GM19438 (cell line): ENCODE results near the gene FBXO22.
"Not testable (repeated sequence)": the region's sequence is repeated elsewhere in the genome, so short reads cannot be mapped to it uniquely, and the experiment has no call there.

ENCODE experiments used
- ATAC-seq: cut with Tn5 transposase; IDR thresholded peaks from one replicate; pipeline ENCODE4 v1.9.1; 2021; ENCODE audit warnings: low read depth; ENCODE audit not compliant: unreplicated experiment

The FBXO22 gene

GRCh38 chr15:75903331-75904239 lies at the start of gene FBXO22:
Gene FBXO22 (plus strand): TSS chr15:75903878. CDS start chr15:75903964, 86 bp downstream.
- peak; percentile 96 for ATAC-seq

GRCh38 chr15:75857886-75858285 lies 45.8 kb upstream of the FBXO22 start:
- no peak for ATAC-seq

- ATAC-seq: no peak
These were observed 41.8 kb upstream of the FBXO22 start for GRCh38 chr15:75861750-75862402.

- ATAC-seq: no peak
These were observed 40.9 kb upstream of the FBXO22 start for GRCh38 chr15:75862796-75863195.

DNA sequence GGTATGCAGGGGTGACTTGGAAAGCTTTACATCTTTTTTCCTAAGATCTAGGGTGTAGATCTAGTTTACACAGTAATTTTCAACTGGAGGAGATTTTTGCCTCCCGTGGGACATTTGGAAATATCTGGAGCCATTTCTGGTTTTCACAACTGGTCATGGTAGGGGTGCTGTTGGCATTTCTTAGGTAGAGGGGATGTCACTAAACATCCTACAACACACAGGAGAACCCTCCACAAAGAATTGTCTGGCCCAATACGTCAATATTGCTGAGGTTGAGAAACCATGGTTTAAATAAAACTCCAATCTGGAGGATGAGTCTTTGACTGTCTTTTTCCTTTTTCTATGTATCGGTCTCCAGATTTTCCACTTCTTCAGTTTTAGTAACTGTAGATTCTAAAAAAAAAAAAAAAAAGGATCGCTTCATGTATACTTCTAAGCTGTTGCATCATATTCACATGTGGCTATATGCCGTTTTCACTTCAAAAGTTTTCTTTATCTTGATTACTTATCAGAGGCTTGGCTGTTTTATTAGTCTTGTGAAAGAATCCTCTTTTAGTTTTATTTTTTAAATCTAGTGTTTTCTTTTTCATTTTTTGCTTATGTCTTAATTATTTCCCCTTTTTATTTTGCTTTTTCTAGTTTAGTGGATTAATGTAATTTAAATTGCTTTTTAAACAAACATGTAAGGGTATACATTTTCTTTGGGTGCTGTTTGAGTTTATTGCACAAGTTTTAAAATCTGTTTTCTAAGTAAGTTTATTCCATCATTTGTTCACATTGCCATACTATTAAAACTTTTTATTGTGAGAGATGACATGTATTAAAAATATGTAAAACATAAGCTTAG lies 39.2 kb upstream of the FBXO22 start:
- no peak for ATAC-seq

DNA sequence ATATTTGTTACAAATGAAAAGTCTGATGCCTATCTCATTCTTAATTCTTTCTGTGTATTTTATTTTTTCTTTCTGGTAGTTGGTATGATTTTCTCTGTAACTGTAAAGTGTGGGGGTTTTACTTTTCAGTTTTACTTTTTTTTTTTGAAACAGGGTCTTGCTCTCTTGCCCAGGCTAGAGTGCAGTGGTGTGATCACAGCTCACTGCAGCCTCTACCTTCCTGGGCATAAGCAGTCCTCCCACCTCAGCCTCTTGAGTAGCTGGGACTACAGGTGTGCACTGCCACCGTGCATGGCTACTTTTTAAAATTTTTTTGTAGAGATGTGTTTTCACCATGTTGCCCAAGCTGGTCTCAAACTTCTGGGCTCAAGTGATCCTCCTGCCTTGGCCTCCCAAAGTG lies 37.6 kb upstream of the FBXO22 start:
- ATAC-seq: not testable (repeated sequence)

- no peak for ATAC-seq
These were observed 36.8 kb upstream of the FBXO22 start for GRCh38 chr15:75866916-75867315.

GRCh38 chr15:75867449-75867848 lies 36.2 kb upstream of the FBXO22 start:
- no peak for ATAC-seq

DNA sequence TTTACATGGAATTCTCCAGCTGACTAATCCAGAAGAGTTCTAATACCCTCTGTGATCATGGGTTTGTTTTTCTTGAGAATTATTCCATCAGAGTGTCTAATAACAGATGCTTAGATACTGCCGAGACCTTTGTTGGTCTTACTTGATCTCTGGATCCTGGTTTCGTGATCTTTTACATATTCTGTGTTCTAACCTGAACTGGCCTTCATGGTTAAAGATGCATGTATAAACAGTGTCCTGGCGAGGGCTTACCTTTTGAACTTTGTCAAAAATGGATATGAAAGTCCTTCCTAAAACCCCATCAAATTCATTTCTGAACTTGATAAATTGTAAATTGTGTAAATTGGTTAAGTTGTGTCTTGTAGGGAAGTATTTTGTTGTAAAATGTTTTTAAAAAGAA lies 35.7 kb upstream of the FBXO22 start:
- no peak for ATAC-seq

- no peak for ATAC-seq
These were observed 34.2 kb upstream of the FBXO22 start for GRCh38 chr15:75869446-75869845.

DNA sequence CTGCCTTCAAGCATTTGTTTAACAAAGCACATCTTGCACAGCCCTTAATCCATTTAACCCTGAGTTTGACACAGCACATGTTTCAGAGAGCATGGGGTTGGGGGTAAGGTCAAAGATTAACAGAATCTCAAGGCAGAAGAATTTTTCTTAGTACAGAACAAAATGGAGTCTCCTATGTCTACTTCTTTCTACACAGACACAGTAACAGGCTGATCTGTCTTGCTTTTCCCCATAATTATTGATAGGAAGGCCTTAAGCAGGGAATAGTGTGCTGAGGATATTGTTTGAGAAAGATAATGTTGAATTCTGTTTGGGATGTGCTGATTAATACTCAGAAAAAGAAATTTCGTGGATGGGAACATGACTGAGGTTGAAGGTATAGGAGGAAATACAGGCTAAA lies 32.1 kb upstream of the FBXO22 start:
- ATAC-seq: not testable (repeated sequence)

DNA sequence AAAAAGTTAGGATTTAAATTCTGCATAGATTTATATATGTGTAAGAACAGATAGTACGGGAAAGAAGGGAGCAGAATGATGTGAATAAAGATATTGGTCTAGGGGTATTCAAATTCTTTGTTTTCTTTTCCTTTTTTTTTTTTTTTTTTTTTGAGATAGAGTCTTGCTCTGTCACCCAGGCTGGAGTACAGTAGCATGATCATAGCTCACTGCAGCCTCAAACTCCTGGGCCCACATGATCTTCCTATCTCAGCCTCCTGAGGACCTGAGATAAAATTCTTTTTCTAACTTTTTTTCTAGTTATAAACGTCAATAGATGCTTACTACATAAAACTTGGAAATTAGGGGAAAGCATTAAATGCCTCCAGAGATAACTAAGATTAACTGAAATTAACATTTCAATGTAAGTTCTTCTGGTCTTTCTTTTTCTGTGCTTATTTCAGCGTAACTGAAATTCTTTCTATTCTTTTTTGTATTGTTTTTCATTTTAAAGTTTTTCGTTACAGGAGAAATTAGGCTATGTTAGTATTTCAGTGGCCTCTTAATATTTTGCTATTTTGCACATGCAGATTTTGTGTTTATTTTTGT lies 31.2 kb upstream of the FBXO22 start:
- no peak for ATAC-seq

GRCh38 chr15:75884041-75884440 lies 19.6 kb upstream of the FBXO22 start:
- ATAC-seq: no peak

DNA sequence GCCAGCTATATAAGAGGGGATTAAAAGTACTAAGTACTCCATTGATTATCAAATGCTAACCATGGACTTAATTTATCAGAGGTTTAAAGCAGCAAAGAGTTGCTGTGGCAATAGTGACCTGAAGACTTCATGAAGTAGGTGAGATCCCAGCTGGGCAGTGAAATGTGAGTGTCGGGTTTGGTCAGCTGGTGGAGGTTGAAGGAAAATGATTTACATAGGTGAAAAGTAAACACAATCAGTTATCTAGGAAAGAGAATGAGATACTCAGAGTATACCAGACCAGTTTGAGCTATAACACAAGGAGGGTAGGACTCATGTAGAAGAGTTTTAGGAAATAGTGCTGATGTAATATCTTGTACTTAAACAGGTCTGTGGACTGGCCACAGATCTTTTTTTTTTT lies 16.5 kb upstream of the FBXO22 start:
- no peak for ATAC-seq

DNA sequence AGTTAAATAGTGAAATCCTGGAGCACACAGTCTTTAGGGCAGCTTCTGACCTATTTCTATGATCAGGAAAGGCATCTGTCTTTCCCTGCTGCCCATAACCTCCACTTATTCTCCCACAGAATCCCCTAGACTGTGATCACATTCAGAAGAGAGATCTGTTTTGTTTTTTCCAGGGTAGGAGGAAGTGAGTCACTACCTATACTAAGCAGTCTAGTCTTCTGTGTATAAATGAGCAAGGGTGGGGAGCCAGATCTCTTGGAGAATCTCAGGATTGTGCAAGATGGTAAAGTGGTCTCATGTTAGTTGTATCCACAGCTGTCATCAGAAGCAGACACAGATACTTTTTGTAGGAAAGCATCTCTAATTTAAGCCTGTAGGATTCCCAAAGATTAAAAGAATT lies 11.8 kb upstream of the FBXO22 start:
- ATAC-seq: no peak

GRCh38 chr15:75895731-75896130 lies 7.9 kb upstream of the FBXO22 start:
- no peak for ATAC-seq

- no peak for ATAC-seq
These were observed 3.1 kb upstream of the FBXO22 start for GRCh38 chr15:75900577-75900976.

- ATAC-seq: no peak
These were observed 1.5 kb upstream of the FBXO22 start for GRCh38 chr15:75902129-75902557.

DNA sequence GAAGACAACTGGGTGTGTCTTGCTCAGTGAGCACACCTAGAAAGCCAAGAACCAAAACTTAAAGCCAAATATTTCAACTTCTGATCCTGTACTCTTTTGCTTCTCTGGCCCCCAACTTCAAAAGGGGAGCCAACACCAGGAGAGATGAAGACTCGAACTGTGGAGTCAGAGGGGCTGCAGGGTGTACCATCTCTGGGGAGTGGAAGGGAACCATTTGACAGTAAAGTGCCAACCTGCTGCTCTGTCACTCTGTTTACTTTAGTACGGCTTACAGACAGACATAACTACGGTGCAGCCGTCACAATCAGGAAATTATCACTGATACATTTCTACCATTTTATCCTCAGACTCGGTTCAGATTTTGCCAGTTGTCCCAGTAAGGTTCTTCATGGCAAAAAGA lies 1.6 kb downstream of the FBXO22 start:
- no peak for ATAC-seq

GRCh38 chr15:75910355-75910754 lies 6.7 kb downstream of the FBXO22 start:
- ATAC-seq: not testable (repeated sequence)

DNA sequence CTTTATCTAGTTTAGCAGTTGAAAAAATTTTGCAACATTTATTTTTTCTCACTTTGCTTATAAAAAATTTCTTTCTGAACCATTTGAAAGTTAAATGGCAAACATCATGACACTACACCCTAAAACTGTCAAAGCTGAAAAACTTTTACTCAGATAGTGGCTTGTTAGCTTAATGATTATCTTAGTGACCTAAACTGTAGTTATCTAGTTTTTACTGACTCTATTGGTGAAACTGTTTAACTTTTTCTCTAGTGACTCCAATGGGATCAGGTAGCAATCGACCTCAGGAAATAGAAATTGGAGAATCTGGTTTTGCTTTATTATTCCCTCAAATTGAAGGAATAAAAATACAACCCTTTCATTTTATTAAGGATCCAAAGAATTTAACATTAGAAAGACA lies 13.3 kb downstream of the FBXO22 start:
- no peak for ATAC-seq
